ENCODE data around the gene LGR5.

- no peak for TF ChIP-seq POLR2A (IDR thresholded peaks at IDR 0.05; ENCODE audit: low read depth, low read length)
- no peak for TF ChIP-seq POLR2AphosphoS5 (IDR thresholded peaks at IDR 0.05; ENCODE audit: low read depth, low read length)
Measured at GRCh38 chr12:71407732-71408131, 31.9 kb upstream of the LGR5 start.
